T47D (cell line): ENCODE measurements around the gene LTN1.

Experiments used
- DNase-seq, 2 experiments: peaks; one replicate each; pipeline versions ENCODE4 v3.0.0 to v3.0.0-alpha.2; 2011 to 2012; ENCODE audit warnings: low read depth in 1 of 2, low spot score in 1 of 2
- JUND ChIP-seq: IDR thresholded peaks from 2 replicates; pipeline ENCODE4 v1.6.1; 2012; ENCODE audit warnings: low read depth
- in situ Hi-C: cut with HindIII; loops from 2 replicates; pipeline ENCODE4 v1.10.0; 2016; ENCODE audit warnings: low sequenced_read_pairs, low pct_unique_long_range_greater_than_20kb

The LTN1 gene

GRCh38 chr21:28971171-28971570 is 21.5 kb downstream of the LTN1 start:
- in situ Hi-C loops = no loop called here
- no peak for TF ChIP-seq JUND
- DNase-seq = no peak

- DNase-seq = no peak
- no peak for TF ChIP-seq JUND
- in situ Hi-C loops = no loop called here
Measured at GRCh38 chr21:28963831-28964230, 28.8 kb downstream of the LTN1 start.

- in situ Hi-C loops = no loop called here
- TF ChIP-seq JUND = no peak
- DNase-seq = no peak
Measured at GRCh38 chr21:28962465-28962864, 30.2 kb downstream of the LTN1 start.

GRCh38 chr21:28961927-28962326 is 30.8 kb downstream of the LTN1 start:
- no peak for TF ChIP-seq JUND
- peak in 1 of 2 experiments; percentile 5 for DNase-seq
- in situ Hi-C loops = no loop called here

GRCh38 chr21:28960245-28960644 is 32.4 kb downstream of the LTN1 start:
- DNase-seq = no peak
- TF ChIP-seq JUND = no peak
- in situ Hi-C loops = no loop called here

GRCh38 chr21:28959367-28960099 is 33.1 kb downstream of the LTN1 start:
- no peak for DNase-seq
- no peak for TF ChIP-seq JUND
- in situ Hi-C loops = no loop called here

GRCh38 chr21:28953247-28953646 is 39.4 kb downstream of the LTN1 start:
- TF ChIP-seq JUND = no peak
- in situ Hi-C loops = no loop called here
- DNase-seq = no peak

- TF ChIP-seq JUND = no peak
- no peak for DNase-seq
- in situ Hi-C loops = no loop called here
Measured at GRCh38 chr21:28952686-28953085, 40.0 kb downstream of the LTN1 start.

GRCh38 chr21:28949318-28949717 is 43.4 kb downstream of the LTN1 start:
- in situ Hi-C loops = no loop called here
- TF ChIP-seq JUND = no peak

GRCh38 chr21:28944296-28944695 is 48.4 kb downstream of the LTN1 start:
- no peak for TF ChIP-seq JUND

More at GRCh38 chr21:28949318-28949717, 43.4 kb downstream of the LTN1 start:
- no peak for DNase-seq

GRCh38 chr21:28943631-28944030 is 49.0 kb downstream of the LTN1 start:
- no peak for DNase-seq
- in situ Hi-C loops = no loop called here
- no peak for TF ChIP-seq JUND

More at GRCh38 chr21:28944296-28944695, 48.4 kb downstream of the LTN1 start:
- no peak for DNase-seq
- in situ Hi-C loops = no loop called here

GRCh38 chr21:28938726-28939125 is 54.0 kb downstream of the LTN1 start:
- TF ChIP-seq JUND = no peak
- DNase-seq = no peak
- in situ Hi-C loops = no loop called here

- TF ChIP-seq JUND = no peak
- no peak for DNase-seq
- in situ Hi-C loops = no loop called here
Measured at GRCh38 chr21:28937737-28938136, 54.9 kb downstream of the LTN1 start.

- TF ChIP-seq JUND = no peak
- no peak for DNase-seq
- in situ Hi-C loops = no loop called here
Measured at GRCh38 chr21:28936721-28937120, 56.0 kb downstream of the LTN1 start.
